WTC11 (cell line): ENCODE results near the gene LRMDA. TPM values are rescaled to one million over a fixed set of nuclear protein-coding genes. Genes with fewer than 3 reads are reported as not detected.

Experiments used
- ATAC-seq: fragments of 200-7000 bp; cut with Tn5 transposase; 2 replicates; pipeline ENCODE4 v1.10.0; 2021; ENCODE audit warnings: mild to moderate bottlenecking, moderate library complexity
- CTCF ChIA-PET: fragments of 300-600 bp; sonication (Branson Sonifier 250); formaldehyde crosslinking; loops from one replicate; lab custom pipeline; 2021; ENCODE audit warnings: antibody characterized with exemption; lab: Charles Lee
- POLR2A ChIA-PET: fragments of 350-600 bp; sonication (Branson Sonifier 250); formaldehyde crosslinking; loops from one replicate; lab custom pipeline; 2021; ENCODE audit warnings: antibody characterized with exemption; lab: Charles Lee
- DNase-seq: peaks from one replicate; pipeline ENCODE4 v3.0.0; 2021; ENCODE audit warnings: low spot score
- H3K27ac Mint-ChIP-seq: 2 replicates; pipeline ENCODE4 v1.8.0; 2021; ENCODE audit warnings: mixed read lengths
- H3K27me3 Mint-ChIP-seq: 2 replicates; pipeline ENCODE4 v1.8.0; 2021; ENCODE audit warnings: low read depth, mild to moderate bottlenecking, moderate library complexity, mixed read lengths
- H3K36me3 Mint-ChIP-seq: 2 replicates; pipeline ENCODE4 v1.8.0; 2021; ENCODE audit warnings: mixed read lengths
- H3K4me1 Mint-ChIP-seq: 2 replicates; pipeline ENCODE4 v1.8.0; 2022; ENCODE audit warnings: mixed read lengths
- H3K4me3 Mint-ChIP-seq: 2 replicates; pipeline ENCODE4 v1.8.0; 2021; ENCODE audit warnings: mild to moderate bottlenecking, moderate library complexity, mixed read lengths
- H3K9me3 Mint-ChIP-seq: 2 replicates; pipeline ENCODE4 v1.8.0; 2021; ENCODE audit warnings: mixed read lengths
- ATF1 ChIP-seq: sonication (generic); formaldehyde crosslinking; IDR thresholded peaks from 2 replicates; pipeline ENCODE4 v1.8.1; 2023; ENCODE audit warnings: mild to moderate bottlenecking, moderate library complexity, missing genetic modification reagents
- ELF4 ChIP-seq: sonication (generic); formaldehyde crosslinking; IDR thresholded peaks from 2 replicates; pipeline ENCODE4 v1.8.1; 2022; ENCODE audit warnings: low read depth, mild to moderate bottlenecking, moderate library complexity, missing genetic modification reagents
- ESRRA ChIP-seq: sonication (generic); formaldehyde crosslinking; IDR thresholded peaks from 2 replicates; pipeline ENCODE4 v1.8.1; 2022; ENCODE audit warnings: mild to moderate bottlenecking, missing genetic modification reagents, borderline replicate concordance
- GRHL2 ChIP-seq: fragments of 250-450 bp; sonication (Bioruptor Pico); IDR thresholded peaks from 2 replicates; pipeline ENCODE4 v1.8.0; 2022; ENCODE audit warnings: mild to moderate bottlenecking, moderate library complexity; ENCODE audit not compliant: insufficient replicate concordance, severe bottlenecking
- IRF2 ChIP-seq: sonication (generic); formaldehyde crosslinking; IDR thresholded peaks from 2 replicates; pipeline ENCODE4 v1.8.0; 2022; ENCODE audit warnings: low read depth, missing genetic modification reagents, borderline replicate concordance
- JUN ChIP-seq: sonication (generic); formaldehyde crosslinking; IDR thresholded peaks from 2 replicates; pipeline ENCODE4 v1.8.0; 2023; ENCODE audit warnings: mild to moderate bottlenecking, missing genetic modification reagents
- KAT7 ChIP-seq: sonication (generic); formaldehyde crosslinking; IDR thresholded peaks from 2 replicates; pipeline ENCODE4 v1.8.1; 2023; ENCODE audit warnings: missing genetic modification reagents, mild to moderate bottlenecking, borderline replicate concordance
- PRRX2 ChIP-seq: fragments of 250-450 bp; sonication (Bioruptor Pico); IDR thresholded peaks from 2 replicates; pipeline ENCODE4 v1.8.0; 2021; ENCODE audit warnings: mild to moderate bottlenecking
- RELA ChIP-seq: sonication (generic); formaldehyde crosslinking; IDR thresholded peaks from 2 replicates; pipeline ENCODE4 v1.8.1; 2022; ENCODE audit warnings: missing genetic modification reagents, mild to moderate bottlenecking, borderline replicate concordance
- SMAD3 ChIP-seq: sonication (generic); formaldehyde crosslinking; IDR thresholded peaks from 2 replicates; pipeline ENCODE4 v1.8.0; 2022; ENCODE audit warnings: missing genetic modification reagents, mild to moderate bottlenecking, borderline replicate concordance
- SP1 ChIP-seq: sonication (generic); formaldehyde crosslinking; conservative IDR thresholded peaks from 2 replicates; pipeline ENCODE4 v1.8.1; 2022; ENCODE audit warnings: missing genetic modification reagents
- TEAD4 ChIP-seq: sonication (generic); formaldehyde crosslinking; IDR thresholded peaks from 2 replicates; pipeline ENCODE4 v1.8.0; 2022; ENCODE audit warnings: mild to moderate bottlenecking, missing genetic modification reagents
- ZNF232 ChIP-seq: sonication (generic); formaldehyde crosslinking; IDR thresholded peaks from 2 replicates; pipeline ENCODE4 v1.8.0; 2022; ENCODE audit warnings: mild to moderate bottlenecking, missing genetic modification reagents
- total RNA-seq: library from RNA; stranded (reverse); gene quantifications from 3 replicates; pipeline ENCODE4 v1.2.3, GENCODE V29; 2021
- TF ChIP-seq, protein P1 (sequence below): sonication (generic); formaldehyde crosslinking; IDR thresholded peaks from 2 replicates; pipeline ENCODE4 v1.8.0; 2023; ENCODE audit warnings: missing genetic modification reagents
- TF ChIP-seq, protein P2 (sequence below): sonication (generic); formaldehyde crosslinking; IDR thresholded peaks from 2 replicates; pipeline ENCODE4 v1.8.0; 2022; ENCODE audit warnings: mild to moderate bottlenecking, missing genetic modification reagents
- TF ChIP-seq, protein P3 (sequence below): sonication (generic); formaldehyde crosslinking; IDR thresholded peaks from 2 replicates; pipeline ENCODE4 v1.8.0; 2022; ENCODE audit warnings: mild to moderate bottlenecking, missing genetic modification reagents
- TF ChIP-seq, protein P4 (sequence below): sonication (generic); formaldehyde crosslinking; conservative IDR thresholded peaks from 2 replicates; pipeline ENCODE4 v1.8.1; 2023; ENCODE audit warnings: mild to moderate bottlenecking, low read depth, missing genetic modification reagents, moderate library complexity
- TF ChIP-seq, protein P5 (sequence below): fragments of 250-450 bp; sonication (Bioruptor Pico); conservative IDR thresholded peaks from 2 replicates; pipeline ENCODE4 v1.9.0; 2021; ENCODE audit warnings: mild to moderate bottlenecking
- TF ChIP-seq, protein P6 (sequence below): fragments of 250-450 bp; sonication (Bioruptor Pico); IDR thresholded peaks from 2 replicates; pipeline ENCODE4 v1.9.0; 2021; ENCODE audit warnings: moderate library complexity, mild to moderate bottlenecking, inconsistent platforms, borderline replicate concordance
- TF ChIP-seq, protein P7 (sequence below): sonication (generic); formaldehyde crosslinking; IDR thresholded peaks from 2 replicates; pipeline ENCODE4 v1.8.0; 2023; ENCODE audit warnings: missing genetic modification reagents, mild to moderate bottlenecking, borderline replicate concordance

LRMDA gene
- total RNA-seq, 1 experiment from 2014 or later = 0.92 TPM

DNA sequence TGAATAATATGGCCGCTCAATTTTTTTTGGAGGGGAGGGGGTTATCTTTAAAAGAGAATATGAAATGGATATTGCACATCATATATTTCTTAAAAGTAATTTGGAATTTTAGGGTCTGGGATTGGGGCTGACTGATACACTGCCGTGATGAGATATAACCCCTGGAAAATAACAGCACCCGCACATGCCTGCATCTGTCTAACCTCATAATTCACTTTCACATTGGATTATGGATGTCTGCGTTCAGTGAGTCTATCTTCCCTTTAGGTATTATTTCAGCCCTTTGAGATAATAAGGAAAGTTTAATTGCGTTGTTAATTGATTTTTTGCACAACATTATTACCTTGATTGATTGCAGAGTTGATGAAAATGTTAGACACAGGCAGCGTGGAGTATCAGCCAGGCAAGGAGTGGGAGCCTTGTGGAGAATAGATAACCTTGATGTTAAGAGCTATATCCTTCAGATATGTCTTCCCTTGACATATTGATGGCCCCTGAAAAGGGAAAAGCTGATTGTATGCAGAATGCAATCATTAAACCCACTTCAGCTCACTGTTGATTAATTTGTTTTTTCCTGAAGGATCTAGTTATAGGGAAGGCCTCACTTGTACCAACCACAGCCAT is 1111.0 kb downstream of the LRMDA start:
- Mint-ChIP-seq H3K9me3 (no peaks in the 10 kb centered on the region), H3K36me3 (no peaks in the 10 kb centered on the region)
- no peak for ATAC-seq
- TF ChIP-seq ATF1 (no peak), PRRX2 (no peak), ELF4 (no peak), TEAD4 (CRISPR knock-in tag) (no peak), SMAD3 (CRISPR knock-in tag) (no peak), IRF2 (CRISPR knock-in tag) (no peak), ZNF232 (CRISPR knock-in tag) (no peak), GRHL2 (CRISPR knock-in tag) (no peak), SP1 (CRISPR knock-in tag) (no peak), KAT7 (CRISPR knock-in tag) (no peak), RELA (CRISPR knock-in tag) (no peak), JUN (no peak), ESRRA (CRISPR knock-in tag) (no peak)
- TF ChIP-seq, protein P1, sequence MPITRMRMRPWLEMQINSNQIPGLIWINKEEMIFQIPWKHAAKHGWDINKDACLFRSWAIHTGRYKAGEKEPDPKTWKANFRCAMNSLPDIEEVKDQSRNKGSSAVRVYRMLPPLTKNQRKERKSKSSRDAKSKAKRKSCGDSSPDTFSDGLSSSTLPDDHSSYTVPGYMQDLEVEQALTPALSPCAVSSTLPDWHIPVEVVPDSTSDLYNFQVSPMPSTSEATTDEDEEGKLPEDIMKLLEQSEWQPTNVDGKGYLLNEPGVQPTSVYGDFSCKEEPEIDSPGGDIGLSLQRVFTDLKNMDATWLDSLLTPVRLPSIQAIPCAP (CRISPR knock-in tag) = no peak
- TF ChIP-seq, protein P2, sequence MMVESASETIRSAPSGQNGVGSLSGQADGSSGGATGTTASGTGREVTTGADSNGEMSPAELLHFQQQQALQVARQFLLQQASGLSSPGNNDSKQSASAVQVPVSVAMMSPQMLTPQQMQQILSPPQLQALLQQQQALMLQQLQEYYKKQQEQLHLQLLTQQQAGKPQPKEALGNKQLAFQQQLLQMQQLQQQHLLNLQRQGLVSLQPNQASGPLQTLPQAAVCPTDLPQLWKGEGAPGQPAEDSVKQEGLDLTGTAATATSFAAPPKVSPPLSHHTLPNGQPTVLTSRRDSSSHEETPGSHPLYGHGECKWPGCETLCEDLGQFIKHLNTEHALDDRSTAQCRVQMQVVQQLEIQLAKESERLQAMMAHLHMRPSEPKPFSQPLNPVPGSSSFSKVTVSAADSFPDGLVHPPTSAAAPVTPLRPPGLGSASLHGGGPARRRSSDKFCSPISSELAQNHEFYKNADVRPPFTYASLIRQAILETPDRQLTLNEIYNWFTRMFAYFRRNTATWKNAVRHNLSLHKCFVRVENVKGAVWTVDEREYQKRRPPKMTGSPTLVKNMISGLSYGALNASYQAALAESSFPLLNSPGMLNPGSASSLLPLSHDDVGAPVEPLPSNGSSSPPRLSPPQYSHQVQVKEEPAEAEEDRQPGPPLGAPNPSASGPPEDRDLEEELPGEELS (CRISPR knock-in tag) = no peak
- TF ChIP-seq, protein P3, sequence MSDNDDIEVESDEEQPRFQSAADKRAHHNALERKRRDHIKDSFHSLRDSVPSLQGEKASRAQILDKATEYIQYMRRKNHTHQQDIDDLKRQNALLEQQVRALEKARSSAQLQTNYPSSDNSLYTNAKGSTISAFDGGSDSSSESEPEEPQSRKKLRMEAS (CRISPR knock-in tag) = no peak
- TF ChIP-seq, protein P4, sequence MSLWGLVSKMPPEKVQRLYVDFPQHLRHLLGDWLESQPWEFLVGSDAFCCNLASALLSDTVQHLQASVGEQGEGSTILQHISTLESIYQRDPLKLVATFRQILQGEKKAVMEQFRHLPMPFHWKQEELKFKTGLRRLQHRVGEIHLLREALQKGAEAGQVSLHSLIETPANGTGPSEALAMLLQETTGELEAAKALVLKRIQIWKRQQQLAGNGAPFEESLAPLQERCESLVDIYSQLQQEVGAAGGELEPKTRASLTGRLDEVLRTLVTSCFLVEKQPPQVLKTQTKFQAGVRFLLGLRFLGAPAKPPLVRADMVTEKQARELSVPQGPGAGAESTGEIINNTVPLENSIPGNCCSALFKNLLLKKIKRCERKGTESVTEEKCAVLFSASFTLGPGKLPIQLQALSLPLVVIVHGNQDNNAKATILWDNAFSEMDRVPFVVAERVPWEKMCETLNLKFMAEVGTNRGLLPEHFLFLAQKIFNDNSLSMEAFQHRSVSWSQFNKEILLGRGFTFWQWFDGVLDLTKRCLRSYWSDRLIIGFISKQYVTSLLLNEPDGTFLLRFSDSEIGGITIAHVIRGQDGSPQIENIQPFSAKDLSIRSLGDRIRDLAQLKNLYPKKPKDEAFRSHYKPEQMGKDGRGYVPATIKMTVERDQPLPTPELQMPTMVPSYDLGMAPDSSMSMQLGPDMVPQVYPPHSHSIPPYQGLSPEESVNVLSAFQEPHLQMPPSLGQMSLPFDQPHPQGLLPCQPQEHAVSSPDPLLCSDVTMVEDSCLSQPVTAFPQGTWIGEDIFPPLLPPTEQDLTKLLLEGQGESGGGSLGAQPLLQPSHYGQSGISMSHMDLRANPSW = no peak
- TF ChIP-seq, protein P5, sequence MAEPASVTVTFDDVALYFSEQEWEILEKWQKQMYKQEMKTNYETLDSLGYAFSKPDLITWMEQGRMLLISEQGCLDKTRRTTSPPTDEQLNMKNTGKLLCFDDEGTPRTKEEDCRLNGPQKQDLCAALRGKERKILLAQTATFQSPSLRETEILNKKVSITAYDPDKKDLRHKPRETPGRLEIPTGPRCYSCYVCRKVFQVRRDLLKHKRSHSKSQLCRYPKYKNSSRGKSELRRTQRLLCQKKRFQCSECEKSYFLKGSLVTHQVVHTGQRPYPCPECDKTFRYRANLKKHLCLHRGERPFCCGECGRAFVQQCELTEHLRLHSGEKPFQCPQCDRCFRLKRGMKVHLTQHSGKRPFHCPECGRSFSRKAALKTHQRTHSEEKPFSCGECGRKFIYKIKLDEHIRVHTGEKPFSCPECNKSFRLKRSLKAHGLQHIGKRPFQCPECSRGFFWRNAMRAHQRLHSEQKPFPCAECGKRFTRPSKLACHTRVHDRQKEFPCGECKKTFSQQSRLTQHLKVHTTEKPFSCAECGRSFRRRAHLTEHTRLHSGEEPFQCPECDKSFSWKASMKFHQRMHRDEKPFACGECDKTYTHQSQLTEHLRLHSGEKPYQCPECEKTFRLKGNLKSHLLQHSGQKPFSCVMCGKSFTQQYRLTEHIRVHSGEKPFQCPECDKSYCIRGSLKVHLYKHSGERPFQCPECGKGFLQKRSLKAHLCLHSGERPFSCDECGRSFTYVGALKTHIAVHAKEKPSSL = no peak
- TF ChIP-seq, protein P6, sequence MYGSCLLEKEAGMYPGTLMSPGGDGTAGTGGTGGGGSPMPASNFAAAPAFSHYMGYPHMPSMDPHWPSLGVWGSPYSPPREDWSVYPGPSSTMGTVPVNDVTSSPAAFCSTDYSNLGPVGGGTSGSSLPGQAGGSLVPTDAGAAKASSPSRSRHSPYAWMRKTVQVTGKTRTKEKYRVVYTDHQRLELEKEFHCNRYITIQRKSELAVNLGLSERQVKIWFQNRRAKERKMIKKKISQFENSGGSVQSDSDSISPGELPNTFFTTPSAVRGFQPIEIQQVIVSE (CRISPR knock-in tag) = no peak
- TF ChIP-seq, protein P7, sequence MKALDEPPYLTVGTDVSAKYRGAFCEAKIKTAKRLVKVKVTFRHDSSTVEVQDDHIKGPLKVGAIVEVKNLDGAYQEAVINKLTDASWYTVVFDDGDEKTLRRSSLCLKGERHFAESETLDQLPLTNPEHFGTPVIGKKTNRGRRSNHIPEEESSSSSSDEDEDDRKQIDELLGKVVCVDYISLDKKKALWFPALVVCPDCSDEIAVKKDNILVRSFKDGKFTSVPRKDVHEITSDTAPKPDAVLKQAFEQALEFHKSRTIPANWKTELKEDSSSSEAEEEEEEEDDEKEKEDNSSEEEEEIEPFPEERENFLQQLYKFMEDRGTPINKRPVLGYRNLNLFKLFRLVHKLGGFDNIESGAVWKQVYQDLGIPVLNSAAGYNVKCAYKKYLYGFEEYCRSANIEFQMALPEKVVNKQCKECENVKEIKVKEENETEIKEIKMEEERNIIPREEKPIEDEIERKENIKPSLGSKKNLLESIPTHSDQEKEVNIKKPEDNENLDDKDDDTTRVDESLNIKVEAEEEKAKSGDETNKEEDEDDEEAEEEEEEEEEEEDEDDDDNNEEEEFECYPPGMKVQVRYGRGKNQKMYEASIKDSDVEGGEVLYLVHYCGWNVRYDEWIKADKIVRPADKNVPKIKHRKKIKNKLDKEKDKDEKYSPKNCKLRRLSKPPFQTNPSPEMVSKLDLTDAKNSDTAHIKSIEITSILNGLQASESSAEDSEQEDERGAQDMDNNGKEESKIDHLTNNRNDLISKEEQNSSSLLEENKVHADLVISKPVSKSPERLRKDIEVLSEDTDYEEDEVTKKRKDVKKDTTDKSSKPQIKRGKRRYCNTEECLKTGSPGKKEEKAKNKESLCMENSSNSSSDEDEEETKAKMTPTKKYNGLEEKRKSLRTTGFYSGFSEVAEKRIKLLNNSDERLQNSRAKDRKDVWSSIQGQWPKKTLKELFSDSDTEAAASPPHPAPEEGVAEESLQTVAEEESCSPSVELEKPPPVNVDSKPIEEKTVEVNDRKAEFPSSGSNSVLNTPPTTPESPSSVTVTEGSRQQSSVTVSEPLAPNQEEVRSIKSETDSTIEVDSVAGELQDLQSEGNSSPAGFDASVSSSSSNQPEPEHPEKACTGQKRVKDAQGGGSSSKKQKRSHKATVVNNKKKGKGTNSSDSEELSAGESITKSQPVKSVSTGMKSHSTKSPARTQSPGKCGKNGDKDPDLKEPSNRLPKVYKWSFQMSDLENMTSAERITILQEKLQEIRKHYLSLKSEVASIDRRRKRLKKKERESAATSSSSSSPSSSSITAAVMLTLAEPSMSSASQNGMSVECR (CRISPR knock-in tag) = no peak
- TF ChIP-seq, all 79 proteins: peak for 0
- ChIA-PET POLR2A (no interaction called here), CTCF (no interaction called here)
- no peak overlapping the region for H3K4me3 Mint-ChIP-seq
- H3K27me3 Mint-ChIP-seq = no peaks in the 10 kb centered on the region
- no peak for DNase-seq
- H3K4me1 Mint-ChIP-seq = 0 out of 2 replicates have a peak, but pooled peaks cover under 1% of the 10 kb centered on the region
- H3K27ac Mint-ChIP-seq = no peak overlapping the region
